ENCODE results near the gene TEDC2. TPM values are rescaled to one million over a fixed set of nuclear protein-coding genes. Genes with fewer than 3 reads are reported as not detected.

The TEDC2 gene
- total RNA-seq, 1 donor from 2014 or later, result 29.1 TPM

GRCh38 chr16:2475413-2476344 is 15.8 kb downstream of the TEDC2 start:
- Histone ChIP-seq H3K4me3 (peak overlapping the region; percentile 97), H3K9me3 (ENCODE audit: low read depth) (no peaks in the 10 kb centered on the region), H3K27me3 (peaks cover 58% of the 10 kb centered on the region), H3K9ac (no peak overlapping the region), H3F3A (ENCODE audit: low read depth) (peaks cover 30% of the 10 kb centered on the region), H2AFZ (replicated peaks) (no peak overlapping the region), H3K4me2 (peak overlapping the region; percentile 98), H4K20me1 (ENCODE audit: low read depth) (peaks cover 50% of the 10 kb centered on the region), H3K4me1 (peaks cover 20% of the 10 kb centered on the region), H3K36me3 (no peaks in the 10 kb centered on the region), H3K27ac (no peak overlapping the region), H3K79me2 (ENCODE audit: low read depth) (peaks cover 10% of the 10 kb centered on the region)
- no peak for TF ChIP-seq EZH2phosphoT487 (IDR thresholded peaks at IDR 0.05)
- no peak for TF ChIP-seq EZH2 (IDR thresholded peaks at IDR 0.05)
- no peak for TF ChIP-seq CTCF (IDR thresholded peaks at IDR 0.05)
- Mint-ChIP-seq H3K27me3 (ENCODE audit: insufficient read depth, low read depth) (peaks cover under 1% of the 10 kb centered on the region), H3K36me3 (no peaks in the 10 kb centered on the region), H3K4me1 (peaks cover 18% of the 10 kb centered on the region), H3K4me3 (peak overlapping the region; percentile 80), H3K9me3 (no peaks in the 10 kb centered on the region), H3K27ac (no peak overlapping the region)
- peak; percentile 61 for DNase-seq (ENCODE audit: low spot score)

- H3K4me3 ChIP-seq, result no peak overlapping the region
- H3K27ac Mint-ChIP-seq, result no peak overlapping the region
- H4K20me1 ChIP-seq (ENCODE audit: low read depth), result peaks cover 54% of the 10 kb centered on the region
Measured at GRCh38 chr16:2476345-2476720, 16.4 kb downstream of the TEDC2 start.

GRCh38 chr16:2476741-2477140 is 16.8 kb downstream of the TEDC2 start:
- Histone ChIP-seq H2AFZ (replicated peaks) (no peak overlapping the region), H3K36me3 (no peaks in the 10 kb centered on the region), H3K27me3 (peaks cover 48% of the 10 kb centered on the region), H3K79me2 (ENCODE audit: low read depth) (peaks cover 10% of the 10 kb centered on the region), H4K20me1 (ENCODE audit: low read depth) (peaks cover 58% of the 10 kb centered on the region), H3K9me3 (ENCODE audit: low read depth) (no peaks in the 10 kb centered on the region), H3K27ac (no peak overlapping the region), H3K4me2 (no peak overlapping the region), H3F3A (ENCODE audit: low read depth) (peaks cover 25% of the 10 kb centered on the region), H3K9ac (no peak overlapping the region), H3K4me3 (no peak overlapping the region), H3K4me1 (peaks cover 10% of the 10 kb centered on the region)
- Mint-ChIP-seq H3K9me3 (no peaks in the 10 kb centered on the region), H3K27me3 (ENCODE audit: insufficient read depth, low read depth) (no peaks in the 10 kb centered on the region), H3K4me1 (peaks cover 18% of the 10 kb centered on the region), H3K27ac (no peak overlapping the region), H3K4me3 (peak overlapping the region; percentile 80), H3K36me3 (no peaks in the 10 kb centered on the region)
- no peak for TF ChIP-seq CTCF (IDR thresholded peaks at IDR 0.05)
- TF ChIP-seq EZH2 (IDR thresholded peaks at IDR 0.05), result no peak
- no peak for TF ChIP-seq EZH2phosphoT487 (IDR thresholded peaks at IDR 0.05)
- DNase-seq (ENCODE audit: low spot score), result no peak

More at GRCh38 chr16:2476345-2476720, 16.4 kb downstream of the TEDC2 start:
- H3K36me3 ChIP-seq, result no peaks in the 10 kb centered on the region
- Mint-ChIP-seq H3K36me3 (no peaks in the 10 kb centered on the region), H3K4me1 (peaks cover 18% of the 10 kb centered on the region), H3K4me3 (peak overlapping the region; percentile 80), H3K9me3 (no peaks in the 10 kb centered on the region), H3K27me3 (ENCODE audit: insufficient read depth, low read depth) (no peaks in the 10 kb centered on the region)
- H3K79me2 ChIP-seq (ENCODE audit: low read depth), result peaks cover 10% of the 10 kb centered on the region
- H3K27me3 ChIP-seq, result peaks cover 52% of the 10 kb centered on the region
- no peak for TF ChIP-seq EZH2phosphoT487 (IDR thresholded peaks at IDR 0.05)
- TF ChIP-seq CTCF (IDR thresholded peaks at IDR 0.05), result no peak
- TF ChIP-seq EZH2 (IDR thresholded peaks at IDR 0.05), result no peak
- H3K9ac ChIP-seq, result no peak overlapping the region
- peaks cover 29% of the 10 kb centered on the region for H3F3A ChIP-seq (ENCODE audit: low read depth)
- peaks cover 14% of the 10 kb centered on the region for H3K4me1 ChIP-seq
- no peak overlapping the region for H2AFZ ChIP-seq (replicated peaks)
- no peak for DNase-seq (ENCODE audit: low spot score)
- H3K9me3 ChIP-seq (ENCODE audit: low read depth), result no peaks in the 10 kb centered on the region
- no peak overlapping the region for H3K27ac ChIP-seq
- H3K4me2 ChIP-seq, result no peak overlapping the region

Measured in neural progenitor cell (in vitro differentiated cells).